Vagina (tissue), 2 donors: ENCODE measurements around the gene SCAMP5.

Source experiments
- POLR2AphosphoS5 ChIP-seq, 2 donors: sonication (generic); formaldehyde crosslinking; IDR thresholded peaks; one replicate each; pipeline ENCODE4 v1.9.0; 2017; ENCODE audit warnings: antibody characterized with exemption in 2 of 2, mild to moderate bottlenecking in 2 of 2, low read depth in 1 of 2; ENCODE audit not compliant: insufficient read depth in 1 of 2
- TF ChIP-seq, protein P1 (sequence below), 3 experiments: fragments of 450-650 bp in 2 of 3; fragments of 200-600 bp in 1 of 3; sonication (generic) in 1 of 3; IDR thresholded peaks; one replicate each; pipeline ENCODE4 v1.5.1; 2017 to 2019; ENCODE audit warnings: antibody characterized with exemption in 3 of 3, mild to moderate bottlenecking in 2 of 3, moderate library complexity in 2 of 3

DNA sequence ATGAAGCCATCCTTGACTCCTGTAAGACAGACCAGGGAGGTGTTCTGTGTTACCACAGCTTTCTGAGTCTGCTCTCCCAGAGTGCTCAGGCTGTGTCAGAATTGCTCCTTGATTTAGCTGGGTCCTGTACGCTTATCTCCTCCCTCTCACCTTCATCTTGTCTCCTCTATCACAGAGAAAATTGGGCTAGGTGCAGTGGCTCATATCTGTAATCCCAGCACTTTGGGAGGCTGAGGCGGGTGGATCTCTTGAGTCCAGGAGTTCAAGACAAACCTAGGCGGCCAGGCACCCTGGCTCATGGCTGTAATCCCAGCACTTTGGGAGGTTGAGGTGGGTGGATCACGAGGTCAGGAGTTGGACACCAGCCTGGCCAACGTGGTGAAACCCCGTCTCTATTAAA, 5.9 kb downstream of the SCAMP5 start:
- TF ChIP-seq, protein P1, sequence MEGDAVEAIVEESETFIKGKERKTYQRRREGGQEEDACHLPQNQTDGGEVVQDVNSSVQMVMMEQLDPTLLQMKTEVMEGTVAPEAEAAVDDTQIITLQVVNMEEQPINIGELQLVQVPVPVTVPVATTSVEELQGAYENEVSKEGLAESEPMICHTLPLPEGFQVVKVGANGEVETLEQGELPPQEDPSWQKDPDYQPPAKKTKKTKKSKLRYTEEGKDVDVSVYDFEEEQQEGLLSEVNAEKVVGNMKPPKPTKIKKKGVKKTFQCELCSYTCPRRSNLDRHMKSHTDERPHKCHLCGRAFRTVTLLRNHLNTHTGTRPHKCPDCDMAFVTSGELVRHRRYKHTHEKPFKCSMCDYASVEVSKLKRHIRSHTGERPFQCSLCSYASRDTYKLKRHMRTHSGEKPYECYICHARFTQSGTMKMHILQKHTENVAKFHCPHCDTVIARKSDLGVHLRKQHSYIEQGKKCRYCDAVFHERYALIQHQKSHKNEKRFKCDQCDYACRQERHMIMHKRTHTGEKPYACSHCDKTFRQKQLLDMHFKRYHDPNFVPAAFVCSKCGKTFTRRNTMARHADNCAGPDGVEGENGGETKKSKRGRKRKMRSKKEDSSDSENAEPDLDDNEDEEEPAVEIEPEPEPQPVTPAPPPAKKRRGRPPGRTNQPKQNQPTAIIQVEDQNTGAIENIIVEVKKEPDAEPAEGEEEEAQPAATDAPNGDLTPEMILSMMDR (IDR thresholded peaks at IDR 0.05), result no peak
- no peak for TF ChIP-seq POLR2AphosphoS5 (IDR thresholded peaks at IDR 0.05; ENCODE audit: insufficient read depth in 1 of 2, low read depth in 1 of 2)
